GM20431 (cell line): ENCODE data around the gene CAPN14.
"Not testable (repeated sequence)": the region's sequence is repeated elsewhere in the genome, so short reads cannot be mapped to it uniquely, and the experiment has no call there.

Experiments used
- in situ Hi-C: fragments of 300-500 bp; cut with MseI, MboI; formaldehyde crosslinking; loops from one replicate; pipeline ENCODE4 v1.15.0; 2020; ENCODE audit warnings: low sequenced_read_pairs; ENCODE audit not compliant: unreplicated experiment

Gene CAPN14

DNA sequence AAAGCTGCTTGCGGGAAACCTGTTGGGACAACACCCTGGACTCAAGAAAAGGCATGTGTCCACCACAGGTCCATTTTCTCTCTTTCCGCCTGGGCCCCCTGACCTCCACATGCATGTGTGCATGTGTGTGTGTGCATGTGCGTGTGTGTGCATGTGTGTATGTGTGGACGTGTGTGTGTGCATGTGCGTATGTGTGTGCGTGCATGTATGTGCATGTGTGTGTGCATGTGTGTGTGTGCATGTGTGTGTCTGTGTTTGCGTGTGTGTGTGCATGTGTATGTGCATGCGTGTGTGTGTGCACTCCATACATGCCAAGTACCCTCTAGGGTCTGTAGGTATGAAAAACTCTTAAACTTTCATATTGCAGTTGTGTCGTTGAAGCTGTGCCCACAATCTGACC, 16.3 kb downstream of the CAPN14 start:
- in situ Hi-C loops: no loop called here

DNA sequence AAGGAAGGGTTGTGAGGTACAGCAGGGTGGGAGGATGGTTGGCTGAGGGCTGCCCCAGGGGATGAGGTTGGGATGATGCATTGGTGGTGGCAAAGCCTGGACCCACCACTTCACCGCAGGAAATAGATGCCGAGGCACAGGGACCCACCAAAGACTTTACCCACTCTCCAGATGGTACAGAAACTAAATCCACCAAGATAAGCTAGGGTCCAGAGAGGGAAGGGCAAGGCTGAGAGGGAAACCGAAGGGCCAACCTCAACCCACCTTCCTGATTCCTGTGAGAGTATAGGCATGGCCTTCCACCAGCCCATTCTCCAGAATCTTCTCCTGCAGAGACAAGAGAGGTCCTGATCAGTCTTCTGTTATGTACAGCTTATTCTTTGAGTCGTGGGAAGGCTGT, 18.1 kb downstream of the CAPN14 start:
- in situ Hi-C loops: no loop called here

GRCh38 chr2:31197669-31198068, 19.6 kb downstream of the CAPN14 start:
- in situ Hi-C loops: no loop called here

DNA sequence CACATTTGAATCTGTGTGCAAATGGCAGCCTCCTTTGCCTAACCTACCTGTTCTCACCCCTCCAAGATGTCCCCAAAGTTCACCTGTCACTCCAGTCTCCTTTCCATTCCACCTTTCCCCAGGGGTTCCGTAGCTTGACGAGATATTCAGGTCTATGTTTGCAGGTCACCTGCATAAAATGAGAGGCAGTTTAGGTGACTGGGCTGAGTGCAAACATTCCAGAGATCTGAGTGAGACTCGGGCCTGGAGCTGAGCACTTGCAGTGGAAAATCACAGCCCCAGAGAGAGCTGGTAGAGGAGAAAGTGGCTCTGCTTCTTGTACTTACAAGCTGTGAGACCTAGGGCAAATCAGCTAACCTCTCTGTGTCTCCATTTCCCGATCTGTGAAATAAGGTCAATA, 20.1 kb downstream of the CAPN14 start:
- in situ Hi-C loops: no loop called here

DNA sequence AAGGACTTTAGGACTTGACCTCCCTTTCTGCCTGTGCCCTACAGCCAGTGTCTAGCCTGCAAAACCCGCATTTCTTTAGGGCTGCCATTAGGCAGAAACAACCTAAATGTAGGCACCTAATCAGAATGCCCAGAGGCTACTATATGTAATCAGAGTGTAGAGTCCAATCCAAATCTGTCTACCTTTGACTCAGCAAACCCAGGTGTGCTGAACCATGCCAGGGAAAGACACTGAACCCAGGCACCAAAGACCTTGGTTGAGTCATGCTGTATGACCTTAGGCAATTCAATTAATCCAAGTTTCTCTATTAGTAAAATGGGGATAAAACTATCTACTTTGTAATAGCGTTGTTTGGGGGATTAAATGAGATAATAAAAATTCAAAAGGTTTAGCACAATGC, 20.7 kb downstream of the CAPN14 start:
- in situ Hi-C loops: no loop called here

GRCh38 chr2:31193806-31194205, 23.5 kb downstream of the CAPN14 start:
- in situ Hi-C loops: no loop called here

GRCh38 chr2:31192851-31193392, 24.4 kb downstream of the CAPN14 start:
- in situ Hi-C loops: no loop called here

DNA sequence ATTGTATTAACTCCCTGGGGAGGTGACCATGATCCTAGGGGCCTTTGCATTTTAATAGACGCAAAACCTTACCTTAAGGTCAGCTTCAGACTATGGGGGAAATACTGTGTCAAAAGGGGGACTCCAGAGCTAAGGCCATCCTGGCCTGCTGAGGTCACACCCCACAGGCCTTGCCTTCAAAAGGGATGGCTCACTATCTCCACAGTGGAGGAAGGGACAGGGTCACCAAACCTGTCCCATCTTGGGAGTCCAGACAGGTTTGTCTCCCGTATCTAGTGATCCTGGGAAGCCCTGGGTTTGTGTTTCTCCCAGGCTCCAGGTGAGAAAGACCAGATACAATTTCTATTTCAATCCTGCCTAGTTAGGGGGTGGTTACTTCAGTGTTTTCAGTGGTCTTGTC, 24.9 kb downstream of the CAPN14 start:
- in situ Hi-C loops: no loop called here

- in situ Hi-C loops: no loop called here
Observed at GRCh38 chr2:31191931-31192330, 25.4 kb downstream of the CAPN14 start.

DNA sequence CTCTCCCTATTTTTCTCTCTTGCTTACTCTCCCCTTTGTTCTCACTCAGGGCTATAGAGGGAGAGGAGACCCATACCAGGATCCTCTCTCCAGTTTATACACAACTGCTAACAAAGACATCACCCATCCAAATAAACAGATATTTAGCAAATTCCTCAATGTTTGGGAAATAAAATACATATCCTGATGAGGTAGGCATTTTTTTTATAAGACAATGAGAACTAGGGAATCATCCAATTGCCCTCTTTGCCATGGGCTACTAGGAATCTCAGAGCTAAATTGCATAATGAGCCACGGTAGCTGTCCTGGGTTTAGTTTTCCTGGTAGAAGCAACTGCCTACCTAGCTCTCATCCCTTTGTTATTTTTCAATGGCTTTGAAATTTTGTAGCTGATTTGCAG, 27.1 kb downstream of the CAPN14 start:
- in situ Hi-C loops: no loop called here

DNA sequence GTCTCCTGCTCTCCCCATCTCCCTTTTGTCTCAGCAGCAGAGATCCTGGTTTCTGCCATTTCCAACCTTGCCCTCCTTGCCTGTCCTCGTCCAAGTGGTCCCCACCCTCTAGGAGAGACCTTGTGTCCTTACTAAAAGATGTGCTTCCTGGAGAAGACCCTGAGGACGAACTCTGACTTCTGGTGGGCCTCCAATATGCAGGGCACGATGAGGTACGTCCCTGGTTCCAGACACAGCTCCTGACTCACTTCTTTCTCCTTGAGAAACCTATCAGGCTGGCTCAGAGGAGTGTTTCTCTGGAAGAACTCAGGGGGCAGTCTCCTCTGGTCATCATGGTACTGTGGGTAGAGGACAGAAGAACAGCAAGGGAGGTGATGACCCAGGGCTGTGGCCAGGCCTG, 28.2 kb downstream of the CAPN14 start:
- in situ Hi-C loops: no loop called here

DNA sequence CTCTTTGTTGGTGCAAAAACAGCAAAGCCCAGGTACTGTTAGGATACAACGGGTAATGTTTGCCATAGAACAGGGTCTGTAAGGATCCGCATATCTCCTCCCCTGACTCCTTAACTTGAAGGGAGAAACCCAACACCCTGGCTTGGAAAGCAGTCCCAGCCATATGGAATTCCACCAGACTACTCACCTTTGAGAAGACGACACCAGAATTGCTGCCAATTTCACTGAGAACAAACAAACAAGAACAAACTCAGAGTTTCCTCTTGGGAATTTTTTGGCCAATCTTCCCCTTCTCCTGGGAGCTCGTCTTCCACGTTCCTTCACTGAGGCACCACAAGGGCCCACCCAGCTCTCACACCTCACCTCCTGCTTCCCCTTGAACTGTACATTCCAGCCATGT, 29.2 kb downstream of the CAPN14 start:
- in situ Hi-C loops: no loop called here

DNA sequence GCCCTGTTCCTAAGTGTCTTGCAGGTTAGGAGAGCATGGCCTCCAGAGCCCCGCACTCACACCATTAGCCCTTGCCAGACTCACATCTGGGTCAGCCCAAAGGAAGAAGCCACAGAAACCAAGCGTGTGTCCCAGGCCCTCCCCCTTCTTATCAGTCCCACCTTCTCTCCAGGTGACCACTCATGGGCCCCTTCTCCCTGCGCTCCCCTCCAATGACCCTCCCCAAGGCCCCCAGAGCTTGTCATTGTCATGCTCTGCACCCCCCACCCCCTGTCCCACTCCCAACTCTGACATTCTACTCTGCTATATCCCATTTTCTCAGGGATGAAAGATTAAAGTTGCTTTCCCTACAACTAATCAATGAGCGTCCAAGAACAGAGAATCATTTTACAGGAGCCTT, 30.1 kb downstream of the CAPN14 start:
- in situ Hi-C loops: no loop called here

GRCh38 chr2:31183973-31184372, 33.3 kb downstream of the CAPN14 start:
- in situ Hi-C loops: not testable (repeated sequence)

- in situ Hi-C loops: no loop called here
Observed at GRCh38 chr2:31176742-31177141, 40.6 kb downstream of the CAPN14 start.

GRCh38 chr2:31171142-31171541, 46.2 kb downstream of the CAPN14 start:
- in situ Hi-C loops: loop anchor here (25.0 kb wide), 1 partner anchor 459 kb away; no protein-coding TSS in a partner anchor

GRCh38 chr2:31170071-31170698, 47.1 kb downstream of the CAPN14 start:
- in situ Hi-C loops: loop anchor here (25.0 kb wide), 1 partner anchor 458 kb away; no protein-coding TSS in a partner anchor

GRCh38 chr2:31168291-31168690, 49.0 kb downstream of the CAPN14 start:
- in situ Hi-C loops: loop anchor here (25.0 kb wide), 1 partner anchor 456 kb away; no protein-coding TSS in a partner anchor

DNA sequence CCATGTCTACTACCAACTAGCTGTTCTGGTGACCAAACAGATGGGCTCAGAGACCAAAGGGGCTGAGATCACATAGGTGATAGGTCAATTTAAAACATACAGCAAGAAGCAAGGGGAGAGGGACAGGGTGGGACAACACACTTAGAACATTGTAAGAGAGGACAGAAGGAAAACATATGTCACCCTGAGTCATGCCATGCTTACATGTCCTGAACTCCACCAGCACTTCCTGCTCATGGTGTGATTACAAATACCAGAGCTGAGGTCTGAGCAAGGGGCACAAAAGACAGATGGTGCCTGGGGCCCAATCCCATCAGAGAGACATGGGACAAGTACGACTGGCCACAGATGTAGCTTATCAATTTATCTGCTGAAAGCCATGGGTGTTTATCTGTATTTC, 50.4 kb downstream of the CAPN14 start:
- in situ Hi-C loops: loop anchor here (25.0 kb wide), 1 partner anchor 455 kb away; no protein-coding TSS in a partner anchor

DNA sequence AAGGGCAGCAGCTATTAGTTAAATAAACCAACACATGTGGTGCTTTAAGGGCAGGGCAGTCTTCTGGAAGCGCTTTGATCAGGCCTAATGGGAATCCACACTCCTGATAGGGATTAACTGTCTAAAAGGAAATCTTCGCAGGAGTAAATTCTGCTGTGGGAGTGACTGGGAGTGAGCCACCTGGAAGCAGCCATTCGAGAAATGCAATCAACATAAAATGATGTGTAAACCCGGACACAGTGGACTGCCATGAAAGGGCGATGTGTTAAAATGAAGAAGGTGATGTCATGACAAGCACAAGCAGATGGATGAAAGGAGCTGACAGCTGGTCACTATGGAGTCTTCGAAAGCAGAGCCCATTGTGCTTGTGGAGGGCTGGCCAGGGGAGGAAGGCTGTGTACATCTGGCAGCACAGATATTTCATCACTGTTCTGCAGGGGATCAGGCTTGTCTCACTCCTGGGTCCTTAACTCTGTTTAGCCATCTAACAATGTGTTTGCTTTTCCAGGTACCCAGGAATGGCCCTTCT, 54.2 kb downstream of the CAPN14 start:
- in situ Hi-C loops: loop anchor here (25.0 kb wide), 1 partner anchor 451 kb away; no protein-coding TSS in a partner anchor

DNA sequence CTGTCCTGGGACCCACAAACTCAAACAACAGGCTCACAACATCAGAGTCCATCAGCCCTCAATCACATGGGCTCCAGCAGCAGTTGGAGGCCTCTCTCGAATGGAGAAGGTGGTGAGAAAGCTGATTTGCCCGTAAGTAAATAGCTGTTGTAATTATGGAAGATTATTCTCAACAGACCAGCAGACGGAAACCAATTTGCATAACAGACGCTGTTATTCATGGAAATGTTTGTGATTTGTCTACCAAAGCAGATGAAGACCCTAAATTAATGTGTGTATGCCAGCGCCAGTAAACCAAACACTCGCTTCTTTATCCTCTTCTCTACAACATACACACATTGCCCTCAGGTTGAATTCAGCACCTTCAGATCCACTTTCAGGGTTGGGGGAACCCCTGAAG, 55.7 kb downstream of the CAPN14 start:
- in situ Hi-C loops: loop anchor here (25.0 kb wide), 1 partner anchor 449 kb away; no protein-coding TSS in a partner anchor

DNA sequence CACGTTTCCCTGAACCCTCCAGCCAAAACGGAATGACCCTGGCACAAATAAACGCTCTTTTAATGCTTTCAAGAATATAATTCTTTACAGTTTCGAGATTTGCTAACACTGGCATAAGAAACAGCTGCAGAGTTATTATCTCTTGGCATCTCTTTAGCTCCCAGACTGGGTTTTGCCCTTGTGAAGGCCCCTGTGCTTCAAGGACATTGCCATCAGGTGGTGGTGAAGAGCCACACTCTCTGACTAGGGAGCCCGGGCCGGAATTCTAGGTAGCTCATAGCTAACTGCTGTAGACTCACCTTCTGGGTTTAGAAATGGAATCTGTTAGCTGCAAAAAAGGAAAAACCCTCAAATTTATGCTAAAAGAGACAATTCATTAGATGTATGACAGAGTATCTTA, 65.8 kb downstream of the CAPN14 start:
- in situ Hi-C loops: loop anchor here (25.0 kb wide), 1 partner anchor 439 kb away; no protein-coding TSS in a partner anchor
